WTC11 (cell line): ENCODE data around the gene NFAT5. TPM values are rescaled to one million over a fixed set of nuclear protein-coding genes. Genes with fewer than 3 reads are reported as not detected.
"Not testable (repeated sequence)": the region's sequence is repeated elsewhere in the genome, so short reads cannot be mapped to it uniquely, and the experiment has no call there.

Source experiments
- ATAC-seq: fragments of 200-7000 bp; cut with Tn5 transposase; 2 replicates; pipeline ENCODE4 v1.10.0; 2021; ENCODE audit warnings: mild to moderate bottlenecking, moderate library complexity
- CTCF ChIA-PET: fragments of 300-600 bp; sonication (Branson Sonifier 250); formaldehyde crosslinking; loops from one replicate; lab custom pipeline; 2021; ENCODE audit warnings: antibody characterized with exemption; lab: Charles Lee
- POLR2A ChIA-PET: fragments of 350-600 bp; sonication (Branson Sonifier 250); formaldehyde crosslinking; loops from one replicate; lab custom pipeline; 2021; ENCODE audit warnings: antibody characterized with exemption; lab: Charles Lee
- DNase-seq: peaks from one replicate; pipeline ENCODE4 v3.0.0; 2021; ENCODE audit warnings: low spot score
- H3K27ac Mint-ChIP-seq: 2 replicates; pipeline ENCODE4 v1.8.0; 2021; ENCODE audit warnings: mixed read lengths
- H3K27me3 Mint-ChIP-seq: 2 replicates; pipeline ENCODE4 v1.8.0; 2021; ENCODE audit warnings: low read depth, mild to moderate bottlenecking, moderate library complexity, mixed read lengths
- H3K36me3 Mint-ChIP-seq: 2 replicates; pipeline ENCODE4 v1.8.0; 2021; ENCODE audit warnings: mixed read lengths
- H3K4me1 Mint-ChIP-seq: 2 replicates; pipeline ENCODE4 v1.8.0; 2022; ENCODE audit warnings: mixed read lengths
- H3K4me3 Mint-ChIP-seq: 2 replicates; pipeline ENCODE4 v1.8.0; 2021; ENCODE audit warnings: mild to moderate bottlenecking, moderate library complexity, mixed read lengths
- H3K9me3 Mint-ChIP-seq: 2 replicates; pipeline ENCODE4 v1.8.0; 2021; ENCODE audit warnings: mixed read lengths
- CREB1 ChIP-seq: sonication (generic); formaldehyde crosslinking; IDR thresholded peaks from 2 replicates; pipeline ENCODE4 v1.8.0; 2023; ENCODE audit warnings: mild to moderate bottlenecking, missing genetic modification reagents
- CREM ChIP-seq: sonication (generic); formaldehyde crosslinking; IDR thresholded peaks from 2 replicates; pipeline ENCODE4 v1.8.1; 2022; ENCODE audit warnings: mild to moderate bottlenecking, missing genetic modification reagents, moderate library complexity
- FOXJ3 ChIP-seq: sonication (generic); formaldehyde crosslinking; IDR thresholded peaks from 2 replicates; pipeline ENCODE4 v1.9.0; 2021; ENCODE audit warnings: missing genetic modification reagents, mild to moderate bottlenecking, borderline replicate concordance
- FOXK1 ChIP-seq: sonication (generic); formaldehyde crosslinking; IDR thresholded peaks from 2 replicates; pipeline ENCODE4 v1.8.0; 2022; ENCODE audit warnings: mild to moderate bottlenecking, moderate library complexity, missing genetic modification reagents
- MXD4 ChIP-seq: fragments of 250-450 bp; sonication (Bioruptor Pico); IDR thresholded peaks from 2 replicates; pipeline ENCODE4 v1.8.0; 2021; ENCODE audit warnings: mild to moderate bottlenecking, moderate library complexity, borderline replicate concordance
- NR1H2 ChIP-seq: sonication (generic); formaldehyde crosslinking; IDR thresholded peaks from 2 replicates; pipeline ENCODE4 v1.9.0; 2021; ENCODE audit warnings: mild to moderate bottlenecking, moderate library complexity, missing genetic modification reagents
- OVOL2 ChIP-seq: fragments of 250-450 bp; sonication (Bioruptor Pico); IDR thresholded peaks from 2 replicates; pipeline ENCODE4 v1.9.0; 2021; ENCODE audit warnings: mild to moderate bottlenecking, borderline replicate concordance
- ZNF263 ChIP-seq: sonication (generic); formaldehyde crosslinking; IDR thresholded peaks from 2 replicates; pipeline ENCODE4 v1.8.1; 2022; ENCODE audit warnings: low read depth, mild to moderate bottlenecking, moderate library complexity, missing genetic modification reagents
- total RNA-seq: library from RNA; stranded (reverse); gene quantifications from 3 replicates; pipeline ENCODE4 v1.2.3, GENCODE V29; 2021
- TF ChIP-seq, protein P1 (sequence below): sonication (generic); formaldehyde crosslinking; IDR thresholded peaks from 2 replicates; pipeline ENCODE4 v1.8.1; 2022; ENCODE audit warnings: missing genetic modification reagents, borderline replicate concordance
- TF ChIP-seq, protein P2 (sequence below): fragments of 250-450 bp; sonication (Bioruptor Pico); conservative IDR thresholded peaks from 2 replicates; pipeline ENCODE4 v1.9.0; 2021; ENCODE audit warnings: mild to moderate bottlenecking
- TF ChIP-seq, protein P3 (sequence below): sonication (generic); formaldehyde crosslinking; IDR thresholded peaks from 2 replicates; pipeline ENCODE4 v1.8.0; 2022; ENCODE audit warnings: mild to moderate bottlenecking, missing genetic modification reagents
- TF ChIP-seq, protein P4 (sequence below): fragments of 250-450 bp; sonication (Bioruptor Pico); IDR thresholded peaks from 2 replicates; pipeline ENCODE4 v2.1.2; 2022; ENCODE audit warnings: mild to moderate bottlenecking, moderate library complexity
- TF ChIP-seq, protein P5 (sequence below): fragments of 250-450 bp; sonication (Bioruptor Pico); IDR thresholded peaks from 2 replicates; pipeline ENCODE4 v1.9.0; 2021; ENCODE audit warnings: moderate library complexity, mild to moderate bottlenecking, inconsistent platforms, borderline replicate concordance
- TF ChIP-seq, protein P6 (sequence below): sonication (generic); formaldehyde crosslinking; IDR thresholded peaks from 2 replicates; pipeline ENCODE4 v1.8.1; 2022; ENCODE audit warnings: low read depth, mild to moderate bottlenecking, moderate library complexity, missing genetic modification reagents, borderline replicate concordance
- TF ChIP-seq, protein P7 (sequence below): fragments of 250-450 bp; sonication (Bioruptor Pico); IDR thresholded peaks from 2 replicates; pipeline ENCODE4 v1.8.0; 2021; ENCODE audit warnings: mild to moderate bottlenecking

The NFAT5 gene
- total RNA-seq, 1 experiment from 2014 or later, result 23.2 TPM

DNA sequence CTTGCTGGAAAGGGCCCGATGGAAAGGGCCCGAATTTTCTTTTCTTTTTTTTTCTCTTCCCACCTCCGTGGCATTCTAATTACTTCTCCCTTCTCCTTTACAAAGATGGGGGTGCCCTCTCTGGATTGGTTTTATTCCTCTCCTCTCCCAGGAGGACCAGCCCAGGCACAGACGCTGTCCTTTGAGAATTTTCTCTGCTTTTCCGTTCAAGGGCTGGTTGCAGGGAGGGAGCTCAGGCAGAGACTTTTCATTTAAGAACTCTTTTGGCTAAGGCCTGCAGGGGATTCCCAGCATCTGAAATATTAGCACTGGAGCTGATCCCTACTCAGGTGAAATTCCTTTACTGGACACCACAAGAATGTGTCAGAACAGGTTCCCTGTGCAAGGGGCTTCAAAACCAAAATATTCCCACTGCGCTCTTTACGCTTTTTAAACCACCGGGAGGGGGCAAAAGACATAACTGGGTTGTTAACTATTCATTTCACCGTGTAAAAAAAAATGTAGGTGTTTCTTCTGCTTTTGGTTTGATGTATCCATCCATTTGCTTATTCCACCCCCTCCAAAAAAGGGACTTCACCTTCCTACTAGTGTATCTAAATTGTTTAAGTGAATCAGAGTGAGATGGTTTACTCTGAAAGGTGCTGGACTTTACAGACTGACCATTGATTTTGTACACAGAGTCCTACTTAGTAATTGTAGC is 1.4 kb downstream of the NFAT5 start:
- ChIA-PET CTCF (interaction anchor here (2.1 kb wide), 1 partner anchor 171 kb away, joined by 6 read pairs; no protein-coding TSS in a partner anchor), POLR2A (interaction anchor here (0.6 kb wide), 1 partner anchor 69 kb away, joined by 3 read pairs; no protein-coding TSS in a partner anchor)
- TF ChIP-seq, protein P1, sequence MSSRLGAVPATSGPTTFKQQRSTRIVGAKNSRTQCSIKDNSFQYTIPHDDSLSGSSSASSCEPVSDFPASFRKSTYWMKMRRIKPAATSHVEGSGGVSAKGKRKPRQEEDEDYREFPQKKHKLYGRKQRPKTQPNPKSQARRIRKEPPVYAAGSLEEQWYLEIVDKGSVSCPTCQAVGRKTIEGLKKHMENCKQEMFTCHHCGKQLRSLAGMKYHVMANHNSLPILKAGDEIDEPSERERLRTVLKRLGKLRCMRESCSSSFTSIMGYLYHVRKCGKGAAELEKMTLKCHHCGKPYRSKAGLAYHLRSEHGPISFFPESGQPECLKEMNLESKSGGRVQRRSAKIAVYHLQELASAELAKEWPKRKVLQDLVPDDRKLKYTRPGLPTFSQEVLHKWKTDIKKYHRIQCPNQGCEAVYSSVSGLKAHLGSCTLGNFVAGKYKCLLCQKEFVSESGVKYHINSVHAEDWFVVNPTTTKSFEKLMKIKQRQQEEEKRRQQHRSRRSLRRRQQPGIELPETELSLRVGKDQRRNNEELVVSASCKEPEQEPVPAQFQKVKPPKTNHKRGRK (CRISPR knock-in tag), result 0 out of 2 replicates have a peak, but pooled peaks have one; percentile 10
- TF ChIP-seq, protein P2, sequence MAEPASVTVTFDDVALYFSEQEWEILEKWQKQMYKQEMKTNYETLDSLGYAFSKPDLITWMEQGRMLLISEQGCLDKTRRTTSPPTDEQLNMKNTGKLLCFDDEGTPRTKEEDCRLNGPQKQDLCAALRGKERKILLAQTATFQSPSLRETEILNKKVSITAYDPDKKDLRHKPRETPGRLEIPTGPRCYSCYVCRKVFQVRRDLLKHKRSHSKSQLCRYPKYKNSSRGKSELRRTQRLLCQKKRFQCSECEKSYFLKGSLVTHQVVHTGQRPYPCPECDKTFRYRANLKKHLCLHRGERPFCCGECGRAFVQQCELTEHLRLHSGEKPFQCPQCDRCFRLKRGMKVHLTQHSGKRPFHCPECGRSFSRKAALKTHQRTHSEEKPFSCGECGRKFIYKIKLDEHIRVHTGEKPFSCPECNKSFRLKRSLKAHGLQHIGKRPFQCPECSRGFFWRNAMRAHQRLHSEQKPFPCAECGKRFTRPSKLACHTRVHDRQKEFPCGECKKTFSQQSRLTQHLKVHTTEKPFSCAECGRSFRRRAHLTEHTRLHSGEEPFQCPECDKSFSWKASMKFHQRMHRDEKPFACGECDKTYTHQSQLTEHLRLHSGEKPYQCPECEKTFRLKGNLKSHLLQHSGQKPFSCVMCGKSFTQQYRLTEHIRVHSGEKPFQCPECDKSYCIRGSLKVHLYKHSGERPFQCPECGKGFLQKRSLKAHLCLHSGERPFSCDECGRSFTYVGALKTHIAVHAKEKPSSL (CRISPR knock-in tag), result no peak
- TF ChIP-seq FOXJ3 (CRISPR knock-in tag), result no peak
- Mint-ChIP-seq H3K27ac (peak overlapping the region; percentile 99), H3K27me3 (no peaks in the 10 kb centered on the region; the same call in 1 of the 2 replicates), H3K9me3 (no peaks in the 10 kb centered on the region), H3K36me3 (0 out of 2 replicates have a peak, but pooled peaks cover 3% of the 10 kb centered on the region), H3K4me1 (peaks cover 44% of the 10 kb centered on the region), H3K4me3 (peak overlapping the region; percentile 99)
- DNase-seq (no peak), ATAC-seq (peak; percentile 1; the same call in 1 of the 2 replicates)

DNA sequence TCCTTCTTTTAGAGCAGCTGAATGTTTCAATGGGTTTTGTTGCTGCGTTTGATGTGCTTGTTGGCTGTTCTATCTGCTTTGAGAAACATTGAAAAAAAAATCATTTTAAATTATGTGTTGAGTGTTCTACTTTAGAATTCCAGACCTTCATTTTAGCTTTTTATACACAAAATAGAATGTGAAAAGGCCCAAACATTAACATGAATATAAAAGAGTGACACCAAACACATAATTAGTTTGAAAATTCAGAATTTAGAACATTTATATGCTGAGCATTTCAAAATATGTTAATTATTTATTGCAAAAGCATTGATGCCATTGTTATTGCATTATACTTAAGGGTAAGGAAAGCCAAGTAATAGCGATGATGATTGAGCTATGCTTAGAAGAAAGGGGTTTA is 2.9 kb downstream of the NFAT5 start:
- Mint-ChIP-seq H3K4me1 (peaks cover 38% of the 10 kb centered on the region), H3K9me3 (no peaks in the 10 kb centered on the region), H3K36me3 (0 out of 2 replicates have a peak, but pooled peaks cover 3% of the 10 kb centered on the region), H3K27ac (peak overlapping the region; percentile 54; the same call in 1 of the 2 replicates), H3K27me3 (no peaks in the 10 kb centered on the region; the same call in 1 of the 2 replicates), H3K4me3 (peak overlapping the region; percentile 99; the same call in 1 of the 2 replicates)
- TF ChIP-seq, protein P3, sequence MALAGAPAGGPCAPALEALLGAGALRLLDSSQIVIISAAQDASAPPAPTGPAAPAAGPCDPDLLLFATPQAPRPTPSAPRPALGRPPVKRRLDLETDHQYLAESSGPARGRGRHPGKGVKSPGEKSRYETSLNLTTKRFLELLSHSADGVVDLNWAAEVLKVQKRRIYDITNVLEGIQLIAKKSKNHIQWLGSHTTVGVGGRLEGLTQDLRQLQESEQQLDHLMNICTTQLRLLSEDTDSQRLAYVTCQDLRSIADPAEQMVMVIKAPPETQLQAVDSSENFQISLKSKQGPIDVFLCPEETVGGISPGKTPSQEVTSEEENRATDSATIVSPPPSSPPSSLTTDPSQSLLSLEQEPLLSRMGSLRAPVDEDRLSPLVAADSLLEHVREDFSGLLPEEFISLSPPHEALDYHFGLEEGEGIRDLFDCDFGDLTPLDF, result no peak
- TF ChIP-seq, protein P4, sequence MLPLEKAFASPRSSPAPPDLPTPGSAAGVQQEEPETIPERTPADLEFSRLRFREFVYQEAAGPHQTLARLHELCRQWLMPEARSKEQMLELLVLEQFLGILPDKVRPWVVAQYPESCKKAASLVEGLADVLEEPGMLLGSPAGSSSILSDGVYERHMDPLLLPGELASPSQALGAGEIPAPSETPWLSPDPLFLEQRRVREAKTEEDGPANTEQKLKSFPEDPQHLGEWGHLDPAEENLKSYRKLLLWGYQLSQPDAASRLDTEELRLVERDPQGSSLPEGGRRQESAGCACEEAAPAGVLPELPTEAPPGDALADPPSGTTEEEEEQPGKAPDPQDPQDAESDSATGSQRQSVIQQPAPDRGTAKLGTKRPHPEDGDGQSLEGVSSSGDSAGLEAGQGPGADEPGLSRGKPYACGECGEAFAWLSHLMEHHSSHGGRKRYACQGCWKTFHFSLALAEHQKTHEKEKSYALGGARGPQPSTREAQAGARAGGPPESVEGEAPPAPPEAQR (CRISPR knock-in tag), result no peak
- no peak for TF ChIP-seq ZNF263
- no peak for ATAC-seq
- DNase-seq, result no peak
- POLR2A ChIA-PET, result interaction anchor here (0.6 to 0.7 kb wide), 2 partner anchors 58 to 1447 kb away, joined by 4 read pairs; no protein-coding TSS in a partner anchor
- CTCF ChIA-PET, result interaction anchor here (1.0 kb wide), 1 partner anchor 15 kb away, joined by 4 read pairs; no protein-coding TSS in a partner anchor

DNA sequence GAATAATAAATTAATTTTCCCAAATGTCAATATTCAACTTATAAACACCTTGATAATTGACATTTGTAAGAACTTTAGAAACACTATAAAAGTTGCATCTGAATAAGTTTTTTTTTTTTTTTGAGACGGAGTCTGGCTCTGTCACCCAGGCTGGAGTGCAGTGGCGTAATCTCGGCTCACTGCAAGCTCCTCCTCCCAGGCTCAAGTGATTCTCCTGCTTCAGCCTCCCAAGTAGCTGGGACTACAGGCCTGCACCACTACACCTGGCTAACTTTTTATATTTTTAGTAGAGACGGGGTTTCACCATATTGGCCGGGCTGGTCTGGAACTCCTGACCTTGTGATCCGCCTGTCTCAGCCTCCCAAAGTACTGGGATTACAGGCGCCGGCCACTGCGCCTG is 13.0 kb downstream of the NFAT5 start:
- ChIA-PET POLR2A (interaction anchor here (0.6 kb wide), 1 partner anchor 39 kb away, joined by 4 read pairs; no protein-coding TSS in a partner anchor), CTCF (interaction anchor here (0.7 kb wide), 1 partner anchor 16 kb away, joined by 3 read pairs; no protein-coding TSS in a partner anchor)
- not testable (repeated sequence) for H3K4me3 Mint-ChIP-seq, H3K9me3 Mint-ChIP-seq, H3K4me1 Mint-ChIP-seq, ATAC-seq, H3K27ac Mint-ChIP-seq, H3K36me3 Mint-ChIP-seq, H3K27me3 Mint-ChIP-seq, DNase-seq

DNA sequence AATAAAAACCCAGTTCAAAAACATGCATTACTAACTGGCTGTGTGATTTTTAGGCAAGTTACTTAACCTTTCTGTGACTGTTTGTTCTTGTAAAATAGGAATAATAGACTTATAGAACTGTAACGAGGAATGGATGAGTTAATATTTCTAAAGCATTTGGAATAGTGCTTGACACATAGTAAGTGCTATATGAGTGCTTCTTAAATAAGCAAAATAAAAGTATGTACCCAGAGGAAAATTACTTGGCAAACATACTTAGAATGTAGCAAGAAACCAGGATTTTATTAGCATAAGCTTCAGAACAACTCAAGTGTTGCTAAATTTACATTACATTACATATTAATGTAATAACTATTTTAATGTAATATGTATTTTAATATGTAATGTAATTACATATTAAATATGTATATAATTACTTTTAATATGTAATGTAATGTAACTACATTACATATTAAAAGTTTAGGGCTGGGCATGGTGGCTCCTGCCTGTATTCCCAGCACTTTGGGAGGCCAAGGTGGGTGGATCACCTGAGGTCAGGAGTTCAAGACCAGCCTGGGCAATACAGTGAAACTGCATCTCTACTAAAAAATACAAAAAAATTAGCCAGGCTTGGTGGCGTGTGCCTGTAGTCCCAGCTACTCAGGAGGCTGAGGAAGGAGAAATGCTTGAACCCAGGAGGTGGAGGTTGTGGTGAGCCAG is 14.2 kb downstream of the NFAT5 start:
- CTCF ChIA-PET, result interaction anchor here (0.7 kb wide), 1 partner anchor 39 kb away, joined by 3 read pairs; no protein-coding TSS in a partner anchor
- peaks cover 5% of the 10 kb centered on the region for H3K4me1 Mint-ChIP-seq
- no peak for ATAC-seq
- TF ChIP-seq, protein P5, sequence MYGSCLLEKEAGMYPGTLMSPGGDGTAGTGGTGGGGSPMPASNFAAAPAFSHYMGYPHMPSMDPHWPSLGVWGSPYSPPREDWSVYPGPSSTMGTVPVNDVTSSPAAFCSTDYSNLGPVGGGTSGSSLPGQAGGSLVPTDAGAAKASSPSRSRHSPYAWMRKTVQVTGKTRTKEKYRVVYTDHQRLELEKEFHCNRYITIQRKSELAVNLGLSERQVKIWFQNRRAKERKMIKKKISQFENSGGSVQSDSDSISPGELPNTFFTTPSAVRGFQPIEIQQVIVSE (CRISPR knock-in tag), result no peak
- TF ChIP-seq FOXK1 (CRISPR knock-in tag) (no peak), NR1H2 (CRISPR knock-in tag) (no peak), OVOL2 (CRISPR knock-in tag) (no peak), MXD4 (CRISPR knock-in tag) (no peak), CREB1 (CRISPR knock-in tag) (no peak), CREM (CRISPR knock-in tag) (no peak)
- TF ChIP-seq, protein P6, sequence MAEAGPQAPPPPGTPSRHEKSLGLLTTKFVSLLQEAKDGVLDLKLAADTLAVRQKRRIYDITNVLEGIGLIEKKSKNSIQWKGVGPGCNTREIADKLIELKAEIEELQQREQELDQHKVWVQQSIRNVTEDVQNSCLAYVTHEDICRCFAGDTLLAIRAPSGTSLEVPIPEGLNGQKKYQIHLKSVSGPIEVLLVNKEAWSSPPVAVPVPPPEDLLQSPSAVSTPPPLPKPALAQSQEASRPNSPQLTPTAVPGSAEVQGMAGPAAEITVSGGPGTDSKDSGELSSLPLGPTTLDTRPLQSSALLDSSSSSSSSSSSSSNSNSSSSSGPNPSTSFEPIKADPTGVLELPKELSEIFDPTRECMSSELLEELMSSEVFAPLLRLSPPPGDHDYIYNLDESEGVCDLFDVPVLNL, result no peak
- TF ChIP-seq, protein P7, sequence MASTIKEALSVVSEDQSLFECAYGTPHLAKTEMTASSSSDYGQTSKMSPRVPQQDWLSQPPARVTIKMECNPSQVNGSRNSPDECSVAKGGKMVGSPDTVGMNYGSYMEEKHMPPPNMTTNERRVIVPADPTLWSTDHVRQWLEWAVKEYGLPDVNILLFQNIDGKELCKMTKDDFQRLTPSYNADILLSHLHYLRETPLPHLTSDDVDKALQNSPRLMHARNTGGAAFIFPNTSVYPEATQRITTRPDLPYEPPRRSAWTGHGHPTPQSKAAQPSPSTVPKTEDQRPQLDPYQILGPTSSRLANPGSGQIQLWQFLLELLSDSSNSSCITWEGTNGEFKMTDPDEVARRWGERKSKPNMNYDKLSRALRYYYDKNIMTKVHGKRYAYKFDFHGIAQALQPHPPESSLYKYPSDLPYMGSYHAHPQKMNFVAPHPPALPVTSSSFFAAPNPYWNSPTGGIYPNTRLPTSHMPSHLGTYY, result no peak

More for the DNA sequence above, 14.2 kb downstream of the NFAT5 start:
- Mint-ChIP-seq H3K36me3 (no peaks in the 10 kb centered on the region), H3K4me3 (no peak overlapping the region), H3K9me3 (no peaks in the 10 kb centered on the region), H3K27ac (no peak overlapping the region), H3K27me3 (no peaks in the 10 kb centered on the region)
- POLR2A ChIA-PET, result no interaction called here
- no peak for DNase-seq
